ENCODE measurements around the gene SLC6A12. TPM values are rescaled to one million over a fixed set of nuclear protein-coding genes. Genes with fewer than 3 reads are reported as not detected.

The SLC6A12 gene
- polyA plus RNA-seq, 1 experiment = 0.12 TPM

DNA sequence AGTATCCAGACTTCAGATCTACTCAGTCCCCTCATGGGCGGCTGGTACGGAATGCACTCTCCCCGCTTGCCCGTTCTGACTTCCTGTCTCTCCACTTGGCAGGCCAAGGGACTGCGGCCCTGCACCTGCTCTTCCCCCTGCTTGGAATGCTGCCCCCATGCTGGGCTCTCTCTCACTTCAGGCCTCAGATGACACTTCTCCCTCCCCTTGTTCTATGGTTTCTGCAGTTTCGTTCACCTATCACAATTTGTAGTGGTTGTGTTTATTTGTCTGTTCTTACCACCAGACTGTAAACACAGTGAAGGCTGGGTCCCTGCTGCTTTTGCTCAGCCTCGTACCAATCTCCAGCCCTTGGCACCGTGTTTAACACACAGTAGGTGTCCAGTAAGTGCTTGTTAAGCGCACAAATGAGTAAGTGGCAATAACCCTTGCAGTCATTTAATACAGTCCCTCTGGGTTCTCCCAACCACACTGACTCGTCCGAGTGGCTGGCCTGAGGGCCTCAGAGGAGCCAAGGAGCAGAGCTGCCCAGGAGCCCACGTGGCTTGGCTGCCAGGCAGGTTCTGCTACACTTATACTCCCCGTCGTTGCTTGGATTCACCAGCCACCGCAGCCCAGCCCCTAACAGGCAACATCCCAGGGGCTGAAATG, 11.8 kb downstream of the SLC6A12 start:
- no peak for DNase-seq (ENCODE audit: low read depth, low spot score)
- TF ChIP-seq, protein P1, sequence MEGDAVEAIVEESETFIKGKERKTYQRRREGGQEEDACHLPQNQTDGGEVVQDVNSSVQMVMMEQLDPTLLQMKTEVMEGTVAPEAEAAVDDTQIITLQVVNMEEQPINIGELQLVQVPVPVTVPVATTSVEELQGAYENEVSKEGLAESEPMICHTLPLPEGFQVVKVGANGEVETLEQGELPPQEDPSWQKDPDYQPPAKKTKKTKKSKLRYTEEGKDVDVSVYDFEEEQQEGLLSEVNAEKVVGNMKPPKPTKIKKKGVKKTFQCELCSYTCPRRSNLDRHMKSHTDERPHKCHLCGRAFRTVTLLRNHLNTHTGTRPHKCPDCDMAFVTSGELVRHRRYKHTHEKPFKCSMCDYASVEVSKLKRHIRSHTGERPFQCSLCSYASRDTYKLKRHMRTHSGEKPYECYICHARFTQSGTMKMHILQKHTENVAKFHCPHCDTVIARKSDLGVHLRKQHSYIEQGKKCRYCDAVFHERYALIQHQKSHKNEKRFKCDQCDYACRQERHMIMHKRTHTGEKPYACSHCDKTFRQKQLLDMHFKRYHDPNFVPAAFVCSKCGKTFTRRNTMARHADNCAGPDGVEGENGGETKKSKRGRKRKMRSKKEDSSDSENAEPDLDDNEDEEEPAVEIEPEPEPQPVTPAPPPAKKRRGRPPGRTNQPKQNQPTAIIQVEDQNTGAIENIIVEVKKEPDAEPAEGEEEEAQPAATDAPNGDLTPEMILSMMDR (IDR thresholded peaks at IDR 0.05; ENCODE audit: low read depth, low read length) = no peak
- H3K4me3 ChIP-seq (ENCODE audit: low read depth, low read length) = no peak overlapping the region
- CTCF ChIA-PET = no interaction called here
- H3K9me3 ChIP-seq (ENCODE audit: control insufficient read depth, insufficient read depth, low read length) = no peaks in the 10 kb centered on the region; the same call in 1 of the 2 replicates
- H3K27me3 ChIP-seq (ENCODE audit: control insufficient read depth, insufficient read depth, low read length) = peaks cover 63% of the 10 kb centered on the region
- POLR2A ChIA-PET = no interaction called here
- H3K27ac ChIP-seq (ENCODE audit: low read depth, low read length) = no peak overlapping the region

DNA sequence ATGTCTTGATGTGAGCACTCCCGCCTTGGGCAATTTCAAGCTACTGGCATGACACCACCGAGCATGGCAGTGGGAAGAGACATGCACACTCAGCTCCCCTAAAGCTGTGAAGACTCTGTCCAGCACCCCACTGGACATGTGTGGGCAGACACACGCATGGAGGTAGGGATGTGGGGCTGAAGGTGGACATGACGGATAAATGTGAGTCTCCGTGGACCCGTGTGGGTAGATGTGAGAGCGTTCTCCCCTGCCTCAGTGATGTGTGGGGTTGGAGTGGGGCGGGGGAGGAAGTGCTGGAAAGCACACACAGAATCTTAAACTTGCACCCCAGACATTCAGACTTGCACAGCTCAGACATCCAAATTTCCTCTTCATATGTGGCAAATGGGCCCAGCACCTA, 12.6 kb downstream of the SLC6A12 start:
- no peak overlapping the region for H3K27ac ChIP-seq (ENCODE audit: low read depth, low read length)
- POLR2A ChIA-PET = no interaction called here
- TF ChIP-seq, protein P1 (IDR thresholded peaks at IDR 0.05; ENCODE audit: low read depth, low read length) = no peak
- no peak for DNase-seq (ENCODE audit: low read depth, low spot score)
- H3K9me3 ChIP-seq (ENCODE audit: control insufficient read depth, insufficient read depth, low read length) = peaks cover 4% of the 10 kb centered on the region; the same call in 1 of the 2 replicates
- no peak overlapping the region for H3K4me3 ChIP-seq (ENCODE audit: low read depth, low read length)
- H3K27me3 ChIP-seq (ENCODE audit: control insufficient read depth, insufficient read depth, low read length) = peaks cover 60% of the 10 kb centered on the region
- CTCF ChIA-PET = no interaction called here

DNA sequence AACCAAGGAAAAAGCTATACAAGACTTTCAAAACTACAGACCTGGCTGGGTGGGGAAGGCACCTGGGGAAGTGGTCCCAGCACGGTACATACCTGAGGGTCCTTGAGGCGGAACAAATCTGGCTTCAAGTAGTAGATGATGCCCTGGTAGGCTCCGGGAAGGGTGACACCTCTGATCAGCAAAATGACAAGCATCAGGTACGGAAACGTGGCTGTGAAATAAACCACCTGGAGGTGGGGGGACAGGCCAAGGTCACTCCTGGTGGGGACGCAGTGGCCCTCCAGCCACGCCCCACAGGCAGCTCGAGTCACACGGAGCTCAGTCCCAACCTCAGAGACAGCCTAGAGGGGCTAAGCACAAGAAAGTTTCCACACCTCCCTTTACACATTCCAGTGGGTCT, 15.3 kb downstream of the SLC6A12 start:
- POLR2A ChIA-PET = interaction anchor here (0.6 kb wide), 1 partner anchor 11 kb away, joined by 3 read pairs; no protein-coding TSS in a partner anchor
- H3K27me3 ChIP-seq (ENCODE audit: control insufficient read depth, insufficient read depth, low read length) = peaks cover 59% of the 10 kb centered on the region
- CTCF ChIA-PET = interaction anchor here (1.5 kb wide), 1 partner anchor 9 kb away, joined by 3 read pairs; no protein-coding TSS in a partner anchor
- no peak for DNase-seq (ENCODE audit: low read depth, low spot score)
- TF ChIP-seq, protein P1 (IDR thresholded peaks at IDR 0.05; ENCODE audit: low read depth, low read length) = no peak
- peaks cover 5% of the 10 kb centered on the region; the same call in 1 of the 2 replicates for H3K9me3 ChIP-seq (ENCODE audit: control insufficient read depth, insufficient read depth, low read length)
- H3K4me3 ChIP-seq (ENCODE audit: low read depth, low read length) = no peak overlapping the region
- no peak overlapping the region for H3K27ac ChIP-seq (ENCODE audit: low read depth, low read length)

DNA sequence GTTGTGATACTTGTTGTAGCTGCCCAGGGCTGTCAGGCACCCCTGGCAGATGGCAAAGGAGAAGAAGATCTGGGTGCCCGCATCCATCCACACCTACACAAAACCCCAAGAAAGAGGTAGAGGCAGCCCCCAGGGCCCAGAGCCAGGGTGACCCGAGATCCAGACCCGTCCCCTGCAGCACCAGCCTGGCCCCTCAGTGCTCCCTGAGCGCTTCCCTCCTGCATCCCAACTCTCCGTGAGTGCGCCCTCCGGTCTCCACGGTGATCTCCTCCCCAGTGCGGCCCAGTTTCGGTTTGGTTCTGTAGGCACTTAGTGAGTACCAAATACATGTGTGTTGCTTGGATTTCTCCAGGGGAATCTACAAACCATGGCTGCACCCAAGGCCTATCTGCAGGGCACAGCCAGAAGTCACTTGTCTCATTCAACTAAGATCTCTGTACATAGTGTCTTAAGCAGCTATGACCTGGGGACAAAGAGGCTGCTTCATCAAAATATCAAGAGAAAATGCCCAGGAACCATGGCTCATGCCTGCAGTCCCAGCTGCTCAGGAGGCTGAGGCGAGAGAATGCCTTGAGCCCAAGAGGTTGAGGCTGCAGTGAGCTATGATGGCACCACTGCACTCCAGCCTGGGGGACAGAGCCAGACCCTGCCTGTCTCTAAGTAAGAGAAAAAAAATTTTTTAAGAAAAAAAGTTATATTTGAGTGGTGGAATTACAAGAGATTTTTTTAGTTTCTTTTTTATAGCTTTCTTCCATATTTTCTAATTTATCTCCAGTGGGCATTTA, 15.9 kb downstream of the SLC6A12 start:
- DNase-seq (ENCODE audit: low read depth, low spot score) = no peak
- Histone ChIP-seq H3K9me3 (ENCODE audit: control insufficient read depth, insufficient read depth, low read length) (peaks cover 5% of the 10 kb centered on the region; the same call in 1 of the 2 replicates), H3K27ac (ENCODE audit: low read depth, low read length) (no peak overlapping the region), H3K4me3 (ENCODE audit: low read depth, low read length) (no peak overlapping the region), H3K27me3 (ENCODE audit: control insufficient read depth, insufficient read depth, low read length) (peaks cover 65% of the 10 kb centered on the region)
- TF ChIP-seq, protein P1 (IDR thresholded peaks at IDR 0.05; ENCODE audit: low read depth, low read length) = no peak
- ChIA-PET POLR2A (interaction anchor here (0.6 kb wide), 1 partner anchor 11 kb away, joined by 3 read pairs; no protein-coding TSS in a partner anchor), CTCF (no interaction called here)

DNA sequence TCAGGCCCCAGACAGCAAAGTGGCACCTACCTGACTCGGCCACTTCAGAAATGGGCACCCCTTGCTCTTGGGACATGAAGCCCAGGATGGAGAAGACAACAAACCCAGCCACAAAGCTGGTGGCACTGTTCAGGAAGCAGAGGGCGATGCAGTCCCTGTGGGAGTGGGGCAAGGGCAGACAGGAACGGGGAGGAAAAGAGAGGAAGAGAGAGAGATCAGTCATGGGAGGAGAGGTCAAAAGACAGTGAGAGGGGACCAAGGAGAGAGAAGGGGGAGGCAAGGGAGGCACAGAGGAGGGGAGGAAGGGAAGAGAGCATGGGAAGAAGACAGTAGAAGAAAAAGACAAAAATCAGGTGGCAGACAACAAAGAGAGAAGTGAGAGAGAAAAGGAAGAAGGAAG, 16.6 kb downstream of the SLC6A12 start:
- CTCF ChIA-PET = no interaction called here
- H3K27ac ChIP-seq (ENCODE audit: low read depth, low read length) = no peak overlapping the region
- H3K9me3 ChIP-seq (ENCODE audit: control insufficient read depth, insufficient read depth, low read length) = peaks cover 5% of the 10 kb centered on the region; the same call in 1 of the 2 replicates
- peaks cover 63% of the 10 kb centered on the region for H3K27me3 ChIP-seq (ENCODE audit: control insufficient read depth, insufficient read depth, low read length)
- no peak for DNase-seq (ENCODE audit: low read depth, low spot score)
- no peak overlapping the region for H3K4me3 ChIP-seq (ENCODE audit: low read depth, low read length)
- TF ChIP-seq, protein P1 (IDR thresholded peaks at IDR 0.05; ENCODE audit: low read depth, low read length) = no peak
- POLR2A ChIA-PET = no interaction called here

Measured in AG04450 (cell line).